CD8-positive, alpha-beta memory T cell (primary cell): ENCODE data around the gene GTF2B. TPM values are rescaled to one million over a fixed set of nuclear protein-coding genes. Genes with fewer than 3 reads are reported as not detected.
"Not testable (repeated sequence)": the region's sequence is repeated elsewhere in the genome, so short reads cannot be mapped to it uniquely, and the experiment has no call there.

ENCODE experiments used
- CTCF ChIA-PET: fragments of 350-600 bp; sonication (Branson Sonifier 250); formaldehyde crosslinking; loops from one replicate; lab custom pipeline; 2021; ENCODE audit warnings: antibody characterized with exemption; lab: Charles Lee
- POLR2A ChIA-PET: fragments of 350-600 bp; sonication (Branson Sonifier 250); formaldehyde crosslinking; loops from one replicate; lab custom pipeline; 2021; ENCODE audit warnings: antibody characterized with exemption; lab: Charles Lee
- DNase-seq, 5 donors: peaks; one replicate each; pipeline versions ENCODE4 v3.0.0 to v3.0.0-alpha.2; 2020 to 2022; ENCODE audit warnings: mixed read lengths in 1 of 5
- H3K27ac ChIP-seq: one replicate; pipeline ENCODE4 v1.7.0; 2013; ENCODE audit warnings: low read depth, mild to moderate bottlenecking, low read length, moderate library complexity
- H3K27me3 ChIP-seq: 2 replicates; pipeline ENCODE4 v1.7.0; 2013; ENCODE audit warnings: low read length, mild to moderate bottlenecking; ENCODE audit not compliant: insufficient read depth, poor library complexity, severe bottlenecking
- H3K36me3 ChIP-seq: 2 replicates; pipeline ENCODE4 v1.7.0; 2013; ENCODE audit warnings: mild to moderate bottlenecking, low read length, moderate library complexity; ENCODE audit not compliant: insufficient read depth
- H3K4me1 ChIP-seq: 2 replicates; pipeline ENCODE4 v1.7.0; 2013; ENCODE audit warnings: mild to moderate bottlenecking, low read length, moderate library complexity; ENCODE audit not compliant: insufficient read depth
- H3K4me3 ChIP-seq: 2 replicates; pipeline ENCODE4 v1.7.0; 2013; ENCODE audit warnings: mild to moderate bottlenecking, low read length
- H3K9me3 ChIP-seq: 2 replicates; pipeline ENCODE4 v1.7.0; 2013; ENCODE audit warnings: mild to moderate bottlenecking, low read length
- H3K27ac Mint-ChIP-seq, 8 donors: one replicate each; pipeline ENCODE4 v1.8.0; 2020 to 2021; ENCODE audit warnings: mixed read lengths in 8 of 8, mild to moderate bottlenecking in 6 of 8, inconsistent platforms in 3 of 8, moderate library complexity in 3 of 8
- H3K27me3 Mint-ChIP-seq, 2 donors: one replicate each; pipeline ENCODE4 v1.8.0; 2020 to 2021; ENCODE audit warnings: mixed read lengths in 2 of 2, mild to moderate bottlenecking in 1 of 2, moderate library complexity in 1 of 2
- H3K36me3 Mint-ChIP-seq, 3 donors: one replicate each; pipeline ENCODE4 v1.8.0; 2020 to 2021; ENCODE audit warnings: mixed read lengths in 3 of 3, inconsistent platforms in 1 of 3, mild to moderate bottlenecking in 1 of 3
- H3K4me1 Mint-ChIP-seq, 3 donors: one replicate each; pipeline ENCODE4 v1.8.0; 2020 to 2021; ENCODE audit warnings: mixed read lengths in 3 of 3, inconsistent platforms in 1 of 3, mild to moderate bottlenecking in 1 of 3
- H3K4me3 Mint-ChIP-seq, 7 donors: one replicate each; pipeline ENCODE4 v1.8.0; 2020 to 2021; ENCODE audit warnings: mixed read lengths in 7 of 7, mild to moderate bottlenecking in 6 of 7, moderate library complexity in 4 of 7, inconsistent platforms in 2 of 7
- H3K9me3 Mint-ChIP-seq, 5 donors: one replicate each; pipeline ENCODE4 v1.8.0; 2020 to 2022; ENCODE audit warnings: mixed read lengths in 5 of 5, mild to moderate bottlenecking in 3 of 5, moderate library complexity in 2 of 5, inconsistent platforms in 1 of 5
- polyA plus RNA-seq: library from polyadenylated mRNA; unstranded; fragments of 300-500 nt; fragmentation: Illumina TruSeq; gene quantifications from one replicate; pipeline ENCODE4 v1.2.3, GENCODE V29; 2021
- total RNA-seq, 2 experiments: library from RNA; stranded (reverse); gene quantifications; one replicate each; pipeline ENCODE4 v1.2.3, GENCODE V29; 2021

Gene GTF2B
- total and polyA plus RNA-seq, 3 experiments from 2014 or later, result 39.9 to 49.9 (median 40.7) TPM

- Mint-ChIP-seq H3K36me3 (peaks cover 29 to 63% (median 58%) of the 10 kb centered on the region in 3 donors), H3K27me3 (no peaks in the 10 kb centered on the region), H3K4me1 (no peaks in the 10 kb centered on the region), H3K9me3 (peaks cover 0 to 29% (median 24%) of the 10 kb centered on the region in 5 donors), H3K27ac (peak overlapping the region in 1 of 8 donors; percentile 75), H3K4me3 (no peak overlapping the region)
- CTCF ChIA-PET, result no interaction called here
- no peak overlapping the region for H3K4me3 ChIP-seq
- H3K27me3 ChIP-seq, result no peaks in the 10 kb centered on the region
- H3K9me3 ChIP-seq, result peaks cover 18% of the 10 kb centered on the region
- DNase-seq, result no peak
- no peak overlapping the region for H3K27ac ChIP-seq
- no peaks in the 10 kb centered on the region for H3K4me1 ChIP-seq
- POLR2A ChIA-PET, result interaction anchor here (0.6 kb wide), 1 partner anchor 9 kb away, joined by 5 read pairs; no protein-coding TSS in a partner anchor
- H3K36me3 ChIP-seq, result no peaks in the 10 kb centered on the region
These were observed 30.8 kb upstream of the GTF2B start for GRCh38 chr1:88922214-88922613.

DNA sequence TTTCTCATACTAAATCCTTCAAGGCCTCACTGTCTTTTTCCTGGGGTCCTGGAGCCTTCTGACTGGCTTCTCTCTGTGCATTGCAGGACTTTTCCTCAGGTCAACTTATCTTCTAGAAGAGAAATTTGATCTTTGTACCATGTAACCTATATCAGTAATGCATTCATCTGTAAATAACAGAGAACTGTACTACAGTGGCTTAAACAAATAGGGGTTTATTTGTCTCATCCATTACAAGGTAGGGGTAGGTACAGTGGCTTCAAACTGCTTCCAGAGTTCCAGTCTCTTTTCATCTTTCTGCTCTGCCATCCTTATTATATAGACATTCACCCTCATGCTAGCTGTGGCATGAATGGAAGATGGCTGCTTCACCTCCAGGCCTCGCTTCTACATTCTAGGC lies 29.5 kb upstream of the GTF2B start:
- Histone ChIP-seq H3K27ac (no peak overlapping the region), H3K4me1 (no peaks in the 10 kb centered on the region), H3K9me3 (peaks cover 23% of the 10 kb centered on the region), H3K27me3 (no peaks in the 10 kb centered on the region), H3K4me3 (no peak overlapping the region), H3K36me3 (no peaks in the 10 kb centered on the region)
- POLR2A ChIA-PET, result no interaction called here
- Mint-ChIP-seq H3K27me3 (no peaks in the 10 kb centered on the region), H3K9me3 (peaks cover 0 to 43% (median 37%) of the 10 kb centered on the region in 5 donors), H3K4me3 (no peak overlapping the region), H3K27ac (peak overlapping the region in 2 of 8 donors; percentile 5 to 79), H3K4me1 (peaks cover 0 to 4% (median 2%) of the 10 kb centered on the region in 3 donors), H3K36me3 (peaks cover 28 to 71% (median 56%) of the 10 kb centered on the region in 3 donors)
- CTCF ChIA-PET, result no interaction called here
- DNase-seq, result no peak

DNA sequence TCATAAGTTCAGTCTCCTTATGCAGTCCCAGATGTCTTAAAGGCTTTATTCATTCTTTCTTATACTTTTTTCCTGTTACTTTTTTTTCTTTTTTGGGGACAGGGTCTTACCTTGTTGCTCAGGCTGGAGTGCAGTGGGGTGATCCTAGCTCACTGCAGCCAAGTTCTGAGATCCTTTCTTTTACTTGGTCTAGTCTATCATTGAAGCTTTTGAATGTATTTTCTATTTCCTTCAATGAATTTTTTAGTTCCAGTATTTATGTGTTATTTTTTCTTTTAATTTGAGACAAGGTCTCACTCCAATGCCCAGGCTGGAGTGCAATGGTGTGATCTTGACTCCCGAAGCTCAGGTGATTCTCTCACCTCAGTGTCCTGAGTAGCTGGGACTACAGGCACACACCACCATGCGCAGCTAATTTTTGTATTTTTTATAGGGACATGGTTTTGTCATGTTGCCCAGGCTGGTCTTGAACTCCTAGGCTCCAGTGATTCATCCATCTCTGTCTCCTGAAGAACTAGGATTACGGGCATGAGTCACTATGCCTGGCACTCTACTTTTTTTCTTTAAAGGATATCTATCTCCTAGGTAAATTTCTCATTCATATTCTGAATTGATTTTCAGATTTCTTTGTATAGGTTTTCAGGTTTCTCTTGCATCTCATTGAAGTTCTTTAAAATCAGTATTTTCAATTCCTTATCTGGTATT lies 26.1 kb upstream of the GTF2B start:
- no peaks in the 10 kb centered on the region for H3K4me1 ChIP-seq
- no peak overlapping the region for H3K4me3 ChIP-seq
- Mint-ChIP-seq H3K36me3 (peaks cover 15 to 64% (median 25%) of the 10 kb centered on the region in 3 donors), H3K27me3 (no peaks in the 10 kb centered on the region), H3K27ac (no peak overlapping the region), H3K4me3 (peak overlapping the region in 1 of 7 donors; percentile 65), H3K4me1 (peaks cover 0 to 4% (median 2%) of the 10 kb centered on the region in 3 donors), H3K9me3 (peaks cover 0 to 61% (median 51%) of the 10 kb centered on the region in 5 donors)
- H3K27ac ChIP-seq, result no peak overlapping the region
- ChIA-PET POLR2A (no interaction called here), CTCF (no interaction called here)
- H3K27me3 ChIP-seq, result no peaks in the 10 kb centered on the region
- peaks cover 25% of the 10 kb centered on the region for H3K9me3 ChIP-seq
- no peak for DNase-seq
- no peaks in the 10 kb centered on the region for H3K36me3 ChIP-seq

- H3K27me3 Mint-ChIP-seq, result no peaks in the 10 kb centered on the region
These were observed 25.5 kb upstream of the GTF2B start for GRCh38 chr1:88916883-88917282.

GRCh38 chr1:88911800-88912199 lies 20.4 kb upstream of the GTF2B start:
- H3K9me3 ChIP-seq, CTCF ChIA-PET, POLR2A ChIA-PET, H3K27me3 ChIP-seq, DNase-seq, H3K36me3 ChIP-seq, H3K4me3 ChIP-seq, H3K4me3 Mint-ChIP-seq, H3K4me1 ChIP-seq, H3K27ac ChIP-seq, H3K27me3 Mint-ChIP-seq, H3K27ac Mint-ChIP-seq: not testable (repeated sequence)
- H3K9me3 Mint-ChIP-seq, result peaks cover 0 to 28% (median 23%) of the 10 kb centered on the region in 5 donors
- H3K36me3 Mint-ChIP-seq, result peaks cover 0 to 27% (median 2%) of the 10 kb centered on the region in 3 donors
- H3K4me1 Mint-ChIP-seq, result peaks cover 0 to 19% (median 0%) of the 10 kb centered on the region in 3 donors

More at GRCh38 chr1:88916883-88917282, 25.5 kb upstream of the GTF2B start:
- ChIA-PET CTCF (no interaction called here), POLR2A (no interaction called here)
- Histone ChIP-seq H3K36me3 (no peaks in the 10 kb centered on the region), H3K27ac (no peak overlapping the region), H3K27me3 (no peaks in the 10 kb centered on the region), H3K4me3 (no peak overlapping the region), H3K9me3 (peaks cover 25% of the 10 kb centered on the region), H3K4me1 (no peaks in the 10 kb centered on the region)
- no peak for DNase-seq
- peaks cover 0 to 61% (median 51%) of the 10 kb centered on the region in 5 donors for H3K9me3 Mint-ChIP-seq
- peaks cover 13 to 67% (median 21%) of the 10 kb centered on the region in 3 donors for H3K36me3 Mint-ChIP-seq
- H3K4me1 Mint-ChIP-seq, result peaks cover 0 to 10% (median 2%) of the 10 kb centered on the region in 3 donors
- H3K4me3 Mint-ChIP-seq, result peak overlapping the region in 1 of 7 donors; percentile 65
- H3K27ac Mint-ChIP-seq, result no peak overlapping the region

GRCh38 chr1:88911161-88911560 lies 19.8 kb upstream of the GTF2B start:
- Histone ChIP-seq H3K4me1 (no peaks in the 10 kb centered on the region), H3K9me3 (peaks cover 6% of the 10 kb centered on the region), H3K36me3 (no peaks in the 10 kb centered on the region), H3K27ac (no peak overlapping the region), H3K4me3 (no peak overlapping the region), H3K27me3 (no peaks in the 10 kb centered on the region)
- H3K36me3 Mint-ChIP-seq, result peaks cover 0 to 22% (median 0%) of the 10 kb centered on the region in 3 donors
- DNase-seq, result no peak
- ChIA-PET POLR2A (no interaction called here), CTCF (no interaction called here)
- no peak overlapping the region for H3K4me3 Mint-ChIP-seq
- H3K27ac Mint-ChIP-seq, result no peak overlapping the region
- H3K27me3 Mint-ChIP-seq, result no peaks in the 10 kb centered on the region
- peaks cover 0 to 19% (median 0%) of the 10 kb centered on the region in 3 donors for H3K4me1 Mint-ChIP-seq
- H3K9me3 Mint-ChIP-seq, result peaks cover 0 to 21% (median 17%) of the 10 kb centered on the region in 5 donors

- Mint-ChIP-seq H3K9me3 (peaks cover 0 to 14% (median 10%) of the 10 kb centered on the region in 5 donors), H3K27ac (no peak overlapping the region), H3K4me1 (peaks cover 0 to 19% (median 0%) of the 10 kb centered on the region in 3 donors), H3K27me3 (no peaks in the 10 kb centered on the region), H3K4me3 (no peak overlapping the region), H3K36me3 (peaks cover 0 to 14% (median 0%) of the 10 kb centered on the region in 3 donors)
- no peaks in the 10 kb centered on the region for H3K36me3 ChIP-seq
- ChIA-PET POLR2A (no interaction called here), CTCF (no interaction called here)
- no peaks in the 10 kb centered on the region for H3K27me3 ChIP-seq
- no peak overlapping the region for H3K4me3 ChIP-seq
- no peaks in the 10 kb centered on the region for H3K9me3 ChIP-seq
- no peak overlapping the region for H3K27ac ChIP-seq
- DNase-seq, result no peak
- H3K4me1 ChIP-seq, result no peaks in the 10 kb centered on the region
These were observed 19.0 kb upstream of the GTF2B start for GRCh38 chr1:88910401-88910800.

- ChIA-PET CTCF (no interaction called here), POLR2A (interaction anchor here (1.0 kb wide), 1 partner anchor 9 kb away, joined by 3 read pairs; the partner anchor contains the start of gene GTF2B)
These were observed 9.5 kb upstream of the GTF2B start for GRCh38 chr1:88900883-88901282.

More at GRCh38 chr1:88900883-88901282, 9.5 kb upstream of the GTF2B start:
- DNase-seq, result no peak
- Mint-ChIP-seq H3K27ac (no peak overlapping the region), H3K4me1 (no peaks in the 10 kb centered on the region), H3K9me3 (no peaks in the 10 kb centered on the region), H3K27me3 (peaks cover 0 to 1% of the 10 kb centered on the region in 2 donors), H3K4me3 (no peak overlapping the region), H3K36me3 (no peaks in the 10 kb centered on the region)
- no peaks in the 10 kb centered on the region for H3K36me3 ChIP-seq
- H3K27me3 ChIP-seq, result no peaks in the 10 kb centered on the region
- no peaks in the 10 kb centered on the region for H3K4me1 ChIP-seq
- H3K4me3 ChIP-seq, result no peak overlapping the region
- no peaks in the 10 kb centered on the region for H3K9me3 ChIP-seq
- no peak overlapping the region for H3K27ac ChIP-seq
